ENCODE data around the gene PAM16. TPM values are rescaled to one million over a fixed set of nuclear protein-coding genes. Genes with fewer than 3 reads are reported as not detected.

Gene PAM16
- polyA plus RNA-seq, 1 donor from 2014 or later: 145 TPM

GRCh38 chr16:4365615-4366014 lies 14.5 kb upstream of the PAM16 start (continued):
- no peak for TF ChIP-seq EZH2 (IDR thresholded peaks at IDR 0.05; ENCODE audit: borderline replicate concordance, insufficient read depth, low read length, poor library complexity, severe bottlenecking)

GRCh38 chr16:4365014-4365406 lies 13.9 kb upstream of the PAM16 start:
- no peak overlapping the region for H3K9ac ChIP-seq (ENCODE audit: low read length)
- H3K9me2 ChIP-seq (ENCODE audit: insufficient read depth, low read length): no peaks in the 10 kb centered on the region
- no peaks in the 10 kb centered on the region for H3K27me3 ChIP-seq (ENCODE audit: insufficient read depth, low read depth, low read length)
- no peak overlapping the region for H3K4me2 ChIP-seq (ENCODE audit: low read length)
- H3K79me2 ChIP-seq (replicated peaks; ENCODE audit: insufficient read depth, low read length): no peaks in the 10 kb centered on the region
- no peaks in the 10 kb centered on the region for H3F3A ChIP-seq (ENCODE audit: insufficient read depth, low read length, poor library complexity, severe bottlenecking)
- H3K9me3 ChIP-seq (ENCODE audit: low read length): no peaks in the 10 kb centered on the region
- H2AFZ ChIP-seq (ENCODE audit: low read depth, low read length): no peak overlapping the region
- H3K27ac ChIP-seq (ENCODE audit: low read length): no peak overlapping the region
- TF ChIP-seq, protein P1, sequence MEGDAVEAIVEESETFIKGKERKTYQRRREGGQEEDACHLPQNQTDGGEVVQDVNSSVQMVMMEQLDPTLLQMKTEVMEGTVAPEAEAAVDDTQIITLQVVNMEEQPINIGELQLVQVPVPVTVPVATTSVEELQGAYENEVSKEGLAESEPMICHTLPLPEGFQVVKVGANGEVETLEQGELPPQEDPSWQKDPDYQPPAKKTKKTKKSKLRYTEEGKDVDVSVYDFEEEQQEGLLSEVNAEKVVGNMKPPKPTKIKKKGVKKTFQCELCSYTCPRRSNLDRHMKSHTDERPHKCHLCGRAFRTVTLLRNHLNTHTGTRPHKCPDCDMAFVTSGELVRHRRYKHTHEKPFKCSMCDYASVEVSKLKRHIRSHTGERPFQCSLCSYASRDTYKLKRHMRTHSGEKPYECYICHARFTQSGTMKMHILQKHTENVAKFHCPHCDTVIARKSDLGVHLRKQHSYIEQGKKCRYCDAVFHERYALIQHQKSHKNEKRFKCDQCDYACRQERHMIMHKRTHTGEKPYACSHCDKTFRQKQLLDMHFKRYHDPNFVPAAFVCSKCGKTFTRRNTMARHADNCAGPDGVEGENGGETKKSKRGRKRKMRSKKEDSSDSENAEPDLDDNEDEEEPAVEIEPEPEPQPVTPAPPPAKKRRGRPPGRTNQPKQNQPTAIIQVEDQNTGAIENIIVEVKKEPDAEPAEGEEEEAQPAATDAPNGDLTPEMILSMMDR (IDR thresholded peaks at IDR 0.05; ENCODE audit: poor library complexity, severe bottlenecking): no peak
- no peak for TF ChIP-seq POLR2AphosphoS5 (IDR thresholded peaks at IDR 0.05)
- TF ChIP-seq TAF1 (IDR thresholded peaks at IDR 0.05; ENCODE audit: low read depth): no peak
- TF ChIP-seq EZH2 (IDR thresholded peaks at IDR 0.05; ENCODE audit: borderline replicate concordance, insufficient read depth, low read length, poor library complexity, severe bottlenecking): no peak
- no peak for TF ChIP-seq SMC3 (conservative IDR thresholded peaks at IDR 0.05; ENCODE audit: poor library complexity)
- TF ChIP-seq EP300 (conservative IDR thresholded peaks at IDR 0.05; ENCODE audit: poor library complexity, severe bottlenecking): no peak
- no peak overlapping the region for H3K4me3 ChIP-seq (ENCODE audit: low read length)
- no peaks in the 10 kb centered on the region for H3K36me3 ChIP-seq (ENCODE audit: insufficient read depth, low read length)
- no peaks in the 10 kb centered on the region for H4K20me1 ChIP-seq (ENCODE audit: insufficient read depth)

- H3F3A ChIP-seq (ENCODE audit: insufficient read depth, low read length, poor library complexity, severe bottlenecking): no peaks in the 10 kb centered on the region
- H3K4me3 ChIP-seq (ENCODE audit: low read length): no peak overlapping the region
- no peaks in the 10 kb centered on the region for H3K79me2 ChIP-seq (replicated peaks; ENCODE audit: insufficient read depth, low read length)
- H2AFZ ChIP-seq (ENCODE audit: low read depth, low read length): no peak overlapping the region
- H4K20me1 ChIP-seq (ENCODE audit: insufficient read depth): no peaks in the 10 kb centered on the region
- no peaks in the 10 kb centered on the region for H3K27me3 ChIP-seq (ENCODE audit: insufficient read depth, low read depth, low read length)
- no peaks in the 10 kb centered on the region for H3K9me3 ChIP-seq (ENCODE audit: low read length)
- H3K36me3 ChIP-seq (ENCODE audit: insufficient read depth, low read length): no peaks in the 10 kb centered on the region
- H3K4me2 ChIP-seq (ENCODE audit: low read length): no peak overlapping the region
- TF ChIP-seq EZH2 (IDR thresholded peaks at IDR 0.05; ENCODE audit: borderline replicate concordance, insufficient read depth, low read length, poor library complexity, severe bottlenecking) (no peak), RAD21 (conservative IDR thresholded peaks at IDR 0.05) (no peak), TAF1 (IDR thresholded peaks at IDR 0.05; ENCODE audit: low read depth) (no peak), MXI1 (conservative IDR thresholded peaks at IDR 0.05; ENCODE audit: poor library complexity, severe bottlenecking) (no peak), SMC3 (conservative IDR thresholded peaks at IDR 0.05; ENCODE audit: poor library complexity) (no peak), POLR2AphosphoS5 (IDR thresholded peaks at IDR 0.05) (no peak), EP300 (conservative IDR thresholded peaks at IDR 0.05; ENCODE audit: poor library complexity, severe bottlenecking) (no peak)
- TF ChIP-seq, protein P2, sequence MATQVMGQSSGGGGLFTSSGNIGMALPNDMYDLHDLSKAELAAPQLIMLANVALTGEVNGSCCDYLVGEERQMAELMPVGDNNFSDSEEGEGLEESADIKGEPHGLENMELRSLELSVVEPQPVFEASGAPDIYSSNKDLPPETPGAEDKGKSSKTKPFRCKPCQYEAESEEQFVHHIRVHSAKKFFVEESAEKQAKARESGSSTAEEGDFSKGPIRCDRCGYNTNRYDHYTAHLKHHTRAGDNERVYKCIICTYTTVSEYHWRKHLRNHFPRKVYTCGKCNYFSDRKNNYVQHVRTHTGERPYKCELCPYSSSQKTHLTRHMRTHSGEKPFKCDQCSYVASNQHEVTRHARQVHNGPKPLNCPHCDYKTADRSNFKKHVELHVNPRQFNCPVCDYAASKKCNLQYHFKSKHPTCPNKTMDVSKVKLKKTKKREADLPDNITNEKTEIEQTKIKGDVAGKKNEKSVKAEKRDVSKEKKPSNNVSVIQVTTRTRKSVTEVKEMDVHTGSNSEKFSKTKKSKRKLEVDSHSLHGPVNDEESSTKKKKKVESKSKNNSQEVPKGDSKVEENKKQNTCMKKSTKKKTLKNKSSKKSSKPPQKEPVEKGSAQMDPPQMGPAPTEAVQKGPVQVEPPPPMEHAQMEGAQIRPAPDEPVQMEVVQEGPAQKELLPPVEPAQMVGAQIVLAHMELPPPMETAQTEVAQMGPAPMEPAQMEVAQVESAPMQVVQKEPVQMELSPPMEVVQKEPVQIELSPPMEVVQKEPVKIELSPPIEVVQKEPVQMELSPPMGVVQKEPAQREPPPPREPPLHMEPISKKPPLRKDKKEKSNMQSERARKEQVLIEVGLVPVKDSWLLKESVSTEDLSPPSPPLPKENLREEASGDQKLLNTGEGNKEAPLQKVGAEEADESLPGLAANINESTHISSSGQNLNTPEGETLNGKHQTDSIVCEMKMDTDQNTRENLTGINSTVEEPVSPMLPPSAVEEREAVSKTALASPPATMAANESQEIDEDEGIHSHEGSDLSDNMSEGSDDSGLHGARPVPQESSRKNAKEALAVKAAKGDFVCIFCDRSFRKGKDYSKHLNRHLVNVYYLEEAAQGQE (IDR thresholded peaks at IDR 0.05; ENCODE audit: borderline replicate concordance): no peak
- TF ChIP-seq, protein P1 (IDR thresholded peaks at IDR 0.05; ENCODE audit: poor library complexity, severe bottlenecking): no peak
- no peak overlapping the region for H3K27ac ChIP-seq (ENCODE audit: low read length)
- H3K9ac ChIP-seq (ENCODE audit: low read length): no peak overlapping the region
- no peaks in the 10 kb centered on the region for H3K9me2 ChIP-seq (ENCODE audit: insufficient read depth, low read length)
Measured at GRCh38 chr16:4364196-4365013, 13.3 kb upstream of the PAM16 start.
